Uterine smooth muscle cell (primary cell): Measurements from ENCODE around the gene AGER. TPM values are rescaled to one million over a fixed set of nuclear protein-coding genes. Genes with fewer than 3 reads are reported as not detected.

Source experiments
- total RNA-seq: library from RNA; depleted of rRNA; stranded (reverse); fragments of >200 nt; gene quantifications from 2 replicates; pipeline ENCODE4 v1.2.3, GENCODE V29; 2014

AGER gene
- 0.12 and 0.44 TPM in 2 replicates for total RNA-seq

GRCh38 chr6:32184084-32184640 is at the start of gene AGER:
TSS of gene AGER (minus strand) at chr6:32184253. CDS start at chr6:32184222, 31 bp downstream.

DNA sequence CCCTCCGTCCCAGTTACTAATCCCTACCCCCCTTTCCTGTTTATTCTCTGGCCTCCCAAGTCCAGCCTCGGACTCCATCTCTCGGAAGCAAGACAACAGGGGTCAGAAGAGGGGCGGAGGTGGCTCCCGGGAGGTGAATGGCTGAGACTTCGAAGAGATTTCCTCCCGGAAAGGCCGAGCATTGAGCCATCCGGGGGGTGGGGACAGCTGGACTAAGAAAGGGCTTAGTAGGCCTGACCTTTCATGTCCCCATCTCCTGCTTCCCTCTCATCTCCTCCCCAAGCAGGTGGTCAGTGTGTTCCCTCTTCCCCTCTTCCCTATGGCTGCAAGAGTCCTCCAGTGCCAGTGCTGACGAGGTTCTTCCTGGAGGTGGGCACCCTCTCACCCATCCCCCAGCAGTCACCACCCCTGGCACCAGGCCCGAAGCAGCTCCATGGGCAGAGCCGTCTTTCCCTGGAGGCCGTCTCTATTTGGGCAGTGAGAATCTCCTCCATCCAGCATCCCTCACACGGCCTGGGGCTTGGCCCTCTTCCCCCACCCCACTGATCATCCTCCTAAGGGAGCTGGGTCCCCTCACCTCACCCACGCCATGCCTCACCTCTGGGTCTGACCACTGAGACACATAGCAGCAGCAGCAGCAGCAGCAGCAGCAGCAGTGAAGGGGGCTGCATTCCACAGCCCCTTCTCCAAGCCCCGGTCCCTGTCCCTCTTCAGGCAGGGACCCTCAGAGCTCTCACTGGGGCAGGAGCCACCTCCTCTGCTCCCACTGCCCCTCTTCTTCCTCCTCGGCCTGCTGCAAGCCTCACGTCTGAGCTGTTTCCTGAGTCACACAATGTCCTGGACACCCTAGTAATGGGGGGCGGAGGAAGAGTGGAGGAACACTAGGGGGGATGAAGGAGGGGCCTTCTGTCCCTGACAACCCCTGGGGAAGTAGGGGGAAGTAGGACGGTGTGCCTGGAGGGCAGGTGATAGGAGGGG is 39.5 kb upstream of the AGER start, which contains the start of gene NOTCH4:
Gene NOTCH4, minus strand, starts transcription at position 810 of the 978 bp plus-strand sequence. Its CDS starts 139 bp downstream, at position 671.

DNA sequence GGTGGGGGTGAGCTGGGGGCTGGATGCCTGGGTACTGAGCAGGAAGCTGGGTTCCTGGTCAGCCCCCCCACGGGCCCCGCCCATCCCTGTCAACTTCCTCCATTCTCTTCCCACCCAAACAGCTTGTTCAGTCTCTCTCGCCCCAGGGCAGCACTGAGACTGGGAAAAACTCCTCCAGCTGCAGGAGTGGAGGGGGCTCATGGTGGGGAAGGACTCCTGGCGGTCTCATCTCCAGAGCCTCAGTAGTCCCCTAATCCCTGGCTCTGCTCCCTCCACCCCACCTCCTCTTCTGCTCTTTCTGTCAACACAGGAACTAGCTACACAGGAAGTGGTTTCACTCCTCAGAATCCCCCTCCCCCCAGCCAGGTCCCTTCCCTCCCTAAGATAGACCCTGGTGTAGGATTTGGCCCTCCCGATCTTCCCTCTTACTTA is 8.6 kb upstream of the AGER start, which contains the start of gene GPSM3:
Gene GPSM3, minus strand, starts transcription at position 36 of the 432 bp plus-strand sequence. CDS start 130 bp downstream, outside the sequence.

GRCh38 chr6:32190054-32190851 is 6.2 kb upstream of the AGER start, which contains the start of gene PBX2:
TSS of gene PBX2 (minus strand) at chr6:32190202. CDS start at chr6:32189915, 287 bp downstream.

GRCh38 chr6:32177788-32178546 is 6.1 kb downstream of the AGER start, which contains the start of gene RNF5:
TSS of gene RNF5 (plus strand) at chr6:32178405. CDS start at chr6:32178512, 107 bp downstream.

DNA sequence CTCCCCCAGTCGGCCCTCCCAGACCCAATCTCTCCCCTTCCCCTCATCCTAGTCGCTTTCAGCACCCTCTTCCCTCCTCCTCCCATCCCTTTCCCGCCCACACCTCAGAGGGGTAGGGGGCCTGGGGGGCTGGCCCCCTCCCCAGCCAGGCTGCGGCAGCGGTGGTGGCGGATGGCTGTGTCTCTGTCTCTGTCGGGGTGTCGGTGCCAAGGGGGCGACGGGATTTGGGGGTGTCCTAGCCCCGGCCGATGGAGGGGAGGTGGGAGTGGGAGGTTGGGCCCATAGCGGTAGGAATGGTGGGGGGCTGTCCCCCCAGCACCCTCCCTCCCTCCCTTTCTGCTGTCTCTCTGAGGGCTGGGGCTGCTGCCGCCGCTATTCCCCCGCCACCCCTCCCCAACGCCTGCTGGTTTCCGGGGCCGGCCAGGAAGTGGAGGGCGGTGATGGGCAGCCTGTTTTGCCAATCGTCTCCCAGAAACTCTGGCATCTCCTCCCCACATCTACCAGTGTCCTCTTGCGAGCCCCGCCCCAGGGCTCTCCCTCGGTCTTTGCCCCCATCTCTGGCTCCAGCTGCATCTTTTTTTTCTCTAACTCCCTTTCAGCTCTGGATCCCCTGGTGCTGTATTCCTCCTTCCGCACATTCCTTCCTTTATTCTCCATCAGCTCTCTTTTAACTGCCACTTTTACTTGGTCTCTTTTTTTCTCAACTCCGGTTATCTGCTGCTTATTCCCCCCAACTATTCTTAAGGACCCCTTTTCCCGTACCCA is 8.2 kb downstream of the AGER start, which contains the start of gene AGPAT1:
Gene AGPAT1, minus strand, starts transcription at position 374 of the 765 bp plus-strand sequence. CDS start 4,588 bp downstream, outside the sequence.

DNA sequence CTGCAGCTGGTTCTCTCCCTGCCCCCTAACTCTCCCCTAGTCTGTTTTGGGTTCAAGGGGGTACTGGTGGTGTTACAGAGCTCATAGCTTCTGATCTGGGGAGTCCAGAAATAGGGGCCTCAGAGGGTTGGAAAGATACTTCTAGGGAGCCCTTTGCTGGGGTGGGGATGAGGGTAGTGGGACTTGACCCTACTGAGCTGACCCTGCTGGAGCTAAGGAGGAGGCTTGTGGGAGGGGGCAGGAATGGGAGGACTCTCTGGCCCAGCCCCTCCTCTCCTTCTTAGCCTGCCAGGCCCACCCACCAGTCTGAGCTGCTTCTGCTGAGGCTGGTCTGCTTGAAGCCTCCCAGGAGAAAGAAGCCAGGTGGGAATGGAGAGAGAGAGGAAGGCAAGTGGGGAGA is 19.8 kb downstream of the AGER start, which contains the start of gene EGFL8:
Gene EGFL8, plus strand, starts transcription at position 301 of the 400 bp plus-strand sequence. CDS start 1,571 bp downstream, outside the sequence.

DNA sequence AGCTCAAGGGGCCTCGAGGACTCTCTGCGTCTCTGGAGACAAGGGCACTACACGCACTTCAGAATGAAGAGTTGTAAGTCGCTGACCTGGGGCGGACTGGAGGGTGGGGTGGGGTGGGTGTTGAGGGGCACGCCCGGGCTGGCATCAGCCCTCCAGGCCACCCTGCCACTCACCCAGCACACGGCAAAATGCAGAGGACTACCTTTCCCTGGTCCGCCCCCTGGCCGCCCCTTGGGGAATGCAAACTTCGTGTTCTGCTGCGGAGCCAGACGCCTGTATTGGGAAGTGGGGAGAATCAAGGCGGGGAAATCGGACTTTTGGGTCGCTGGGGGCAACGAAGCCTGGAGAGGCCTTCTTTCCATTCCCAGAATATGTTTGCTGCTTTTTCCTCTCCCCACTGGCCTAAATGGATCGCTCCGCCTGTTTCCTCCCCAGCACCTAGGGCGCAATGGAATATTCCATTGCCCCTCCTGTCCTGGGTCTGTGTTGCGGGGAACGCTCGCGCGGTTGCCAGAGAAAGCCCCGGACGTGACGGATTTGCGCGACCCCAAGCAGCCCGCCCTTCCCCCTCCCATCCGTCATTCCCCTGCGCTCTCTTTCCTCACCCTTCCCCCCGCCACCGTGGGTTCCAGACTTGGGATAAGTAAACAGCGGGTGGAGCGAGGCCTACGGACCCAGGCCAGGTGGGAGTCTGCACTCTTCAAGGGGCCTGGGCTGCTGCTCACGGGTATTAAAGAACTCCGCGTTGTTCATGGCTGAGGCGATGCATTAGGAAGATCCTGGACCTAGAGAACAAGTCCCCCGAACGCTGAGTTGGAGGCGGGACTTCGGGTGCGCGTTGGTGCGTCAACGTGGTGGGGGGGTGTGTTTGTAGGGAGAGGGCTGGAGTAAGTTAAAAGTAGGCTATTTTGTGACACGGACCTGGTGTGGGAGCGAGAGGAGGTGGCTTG is 30.2 kb downstream of the AGER start, which contains the start of gene PPT2:
Gene PPT2, plus strand, starts transcription at position 578 of the 950 bp plus-strand sequence. CDS start 454 bp downstream, outside the sequence.

DNA sequence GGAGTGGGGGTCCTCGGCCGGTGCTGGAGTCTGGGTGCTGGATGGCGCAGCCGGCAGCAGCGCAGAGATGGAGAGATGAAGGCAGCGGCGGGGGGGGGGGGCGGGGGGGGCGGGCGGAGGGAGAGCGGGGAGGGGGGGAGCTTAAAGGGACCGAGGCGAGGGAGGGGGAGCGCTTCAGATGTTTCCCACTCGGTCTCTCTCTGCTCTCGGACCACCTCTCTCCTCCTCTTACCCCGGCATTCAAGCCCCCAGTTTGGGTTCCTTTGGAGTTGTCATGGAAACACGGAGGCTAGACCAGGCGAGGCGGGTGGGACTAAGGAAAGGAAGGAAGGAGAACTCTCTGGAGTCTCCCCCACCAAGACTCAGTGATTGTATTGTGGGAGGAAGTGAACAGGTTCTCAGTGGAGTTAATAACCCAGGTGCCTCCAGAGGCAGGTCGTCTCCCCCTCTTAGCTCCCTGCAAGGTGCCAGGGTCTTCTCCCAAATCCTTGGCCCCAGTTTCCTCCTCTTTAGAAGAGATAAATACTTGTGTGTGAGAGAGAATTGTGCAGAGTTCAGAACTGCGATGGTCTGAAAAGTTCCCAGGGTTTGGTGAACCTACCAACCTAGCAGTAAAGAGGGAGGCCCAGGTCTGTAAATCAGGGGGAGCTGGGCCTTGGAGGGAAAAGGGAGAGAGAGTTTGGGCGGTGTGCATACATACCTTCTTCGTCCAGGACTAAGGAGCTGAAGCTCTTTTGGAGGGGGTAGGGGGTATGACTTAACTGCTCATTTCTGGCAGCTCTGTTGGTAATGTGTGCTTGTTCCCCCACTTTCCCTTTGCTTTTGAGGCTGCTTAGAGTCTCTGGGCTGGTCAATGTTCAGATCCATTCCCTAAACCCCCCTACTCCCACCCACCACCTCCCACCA is 31.9 kb downstream of the AGER start, which contains the start of gene PRRT1:
Gene PRRT1, minus strand, starts transcription at position 77 of the 906 bp plus-strand sequence. CDS start 112 bp downstream, outside the sequence.

Other genes with a start within 250 kb of the AGER start
- 2.3 and 5.6 TPM in 2 replicates for gene CFB, start 238.2 kb downstream of the AGER start, total RNA-seq
- gene NELFE, start 225.3 kb downstream of the AGER start, total RNA-seq, result 121 and 171 TPM in 2 replicates
- 50.1 and 53.1 TPM in 2 replicates for gene SKIC2, start 225.1 kb downstream of the AGER start, total RNA-seq
- gene DXO, start 212.1 kb downstream of the AGER start, total RNA-seq, result 14.1 and 17.1 TPM in 2 replicates
- gene C4A, start 202.2 kb downstream of the AGER start, total RNA-seq, result 2.3 and 13.4 TPM in 2 replicates
- 2.0 and 6.0 TPM in 2 replicates for gene C4B, start 169.5 kb downstream of the AGER start, total RNA-seq
- gene CYP21A2, start 145.8 kb downstream of the AGER start, total RNA-seq, result not detected in 2 replicates
- gene TNXB, start 74.9 kb downstream of the AGER start, total RNA-seq, result 5.9 and 6.7 TPM in 2 replicates
- gene ATF6B, start 56.0 kb downstream of the AGER start, total RNA-seq, result 12.1 and 17.9 TPM in 2 replicates
- gene FKBPL, start 54.0 kb downstream of the AGER start, total RNA-seq, result 5.2 and 7.9 TPM in 2 replicates
- gene PRRT1, start 32.3 kb downstream of the AGER start, total RNA-seq, result 0.11 and 0.12 TPM in 2 replicates
- 9.5 and 14.6 TPM in 2 replicates for gene PPT2, start 30.1 kb downstream of the AGER start, total RNA-seq
- 0.66 and 1.00 TPM in 2 replicates for gene EGFL8, start 19.7 kb downstream of the AGER start, total RNA-seq
- 12.4 and 15.7 TPM in 2 replicates for gene AGPAT1, start 8.2 kb downstream of the AGER start, total RNA-seq
- gene RNF5, start 5.8 kb downstream of the AGER start, total RNA-seq, result 29.0 and 30.9 TPM in 2 replicates
- 41.6 and 42.6 TPM in 2 replicates for gene PBX2, start 5.9 kb upstream of the AGER start, total RNA-seq
- 0.44 and 0.87 TPM in 2 replicates for gene GPSM3, start 8.4 kb upstream of the AGER start, total RNA-seq
- 0.62 and 1.4 TPM in 2 replicates for gene NOTCH4, start 39.8 kb upstream of the AGER start, total RNA-seq
- under 0.01 TPM in 1 of 2 replicates, not detected in the other for gene TSBP1, start 187.7 kb upstream of the AGER start, total RNA-seq
- not detected in 2 replicates for gene BTNL2, start 222.9 kb upstream of the AGER start, total RNA-seq